ENCODE results near the gene KIAA1549. TPM values are rescaled to one million over a fixed set of nuclear protein-coding genes. Genes with fewer than 3 reads are reported as not detected.
A peak's percentile ranks its signal among the peaks of the same experiment; 100 is the strongest.
"Not testable (repeated sequence)": the region's sequence is repeated elsewhere in the genome, so short reads cannot be mapped to it uniquely, and the experiment has no call there.

Gene KIAA1549
- total and polyA plus RNA-seq, 12 donors: 0.49 to 2.1 (median 1.6) TPM

DNA sequence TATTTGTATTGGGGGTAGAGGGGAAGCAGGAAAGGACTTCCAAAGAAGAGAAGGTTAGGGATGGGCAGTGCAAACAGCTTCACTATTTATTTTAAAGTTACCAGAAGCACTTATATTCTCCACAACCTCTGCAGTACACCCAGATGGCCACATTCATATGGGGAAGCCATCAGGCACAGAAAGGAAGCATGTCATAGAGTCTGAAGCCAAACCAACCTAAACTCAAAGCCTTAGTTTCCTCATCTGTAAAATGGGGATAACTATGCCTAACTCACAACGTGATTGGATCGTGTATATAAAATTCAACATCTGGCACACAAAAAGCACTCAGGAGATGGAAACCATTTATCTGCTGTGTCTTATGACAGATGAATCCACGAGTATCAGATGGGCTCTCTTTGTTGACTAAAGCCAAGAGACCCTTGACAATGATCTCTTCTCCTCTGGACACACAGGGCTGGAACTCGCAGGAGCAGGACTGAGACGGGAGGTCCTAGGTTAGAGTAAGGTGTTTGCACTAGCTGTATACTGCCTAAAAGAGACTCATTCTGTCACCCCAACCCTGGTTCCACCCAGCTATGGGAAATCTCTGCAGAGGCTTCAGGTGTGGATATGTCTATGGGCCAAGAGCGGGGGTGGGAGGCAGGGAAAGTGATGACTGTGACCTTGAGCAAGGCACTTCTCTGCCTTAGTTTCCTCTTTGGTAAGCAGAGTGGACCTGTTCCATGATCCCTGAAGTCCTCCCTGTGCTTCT lies 1.8 kb downstream of the KIAA1549 start:
- WGBS, 2 donors: 96 to 97% methylated on average over 6 of the region's 6 CpGs
- no peak overlapping the region for H3K27ac ChIP-seq
- ATAC-seq: no peak
- H3K36me3 ChIP-seq: no peaks in the 10 kb centered on the region
- TF ChIP-seq, protein P1, sequence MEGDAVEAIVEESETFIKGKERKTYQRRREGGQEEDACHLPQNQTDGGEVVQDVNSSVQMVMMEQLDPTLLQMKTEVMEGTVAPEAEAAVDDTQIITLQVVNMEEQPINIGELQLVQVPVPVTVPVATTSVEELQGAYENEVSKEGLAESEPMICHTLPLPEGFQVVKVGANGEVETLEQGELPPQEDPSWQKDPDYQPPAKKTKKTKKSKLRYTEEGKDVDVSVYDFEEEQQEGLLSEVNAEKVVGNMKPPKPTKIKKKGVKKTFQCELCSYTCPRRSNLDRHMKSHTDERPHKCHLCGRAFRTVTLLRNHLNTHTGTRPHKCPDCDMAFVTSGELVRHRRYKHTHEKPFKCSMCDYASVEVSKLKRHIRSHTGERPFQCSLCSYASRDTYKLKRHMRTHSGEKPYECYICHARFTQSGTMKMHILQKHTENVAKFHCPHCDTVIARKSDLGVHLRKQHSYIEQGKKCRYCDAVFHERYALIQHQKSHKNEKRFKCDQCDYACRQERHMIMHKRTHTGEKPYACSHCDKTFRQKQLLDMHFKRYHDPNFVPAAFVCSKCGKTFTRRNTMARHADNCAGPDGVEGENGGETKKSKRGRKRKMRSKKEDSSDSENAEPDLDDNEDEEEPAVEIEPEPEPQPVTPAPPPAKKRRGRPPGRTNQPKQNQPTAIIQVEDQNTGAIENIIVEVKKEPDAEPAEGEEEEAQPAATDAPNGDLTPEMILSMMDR (IDR thresholded peaks at IDR 0.05): peak in 1 of 9 donors; percentile 14
- H3K4me3 ChIP-seq: peak overlapping the region in 1 of 10 donors; percentile 66
- intact Hi-C loops (cut with DNase I): no loop called here
- H3K9me3 ChIP-seq: no peaks in the 10 kb centered on the region
- H3K27me3 ChIP-seq: peaks cover 0 to 37% (median 0%) of the 10 kb centered on the region in 7 donors
- no peak for DNase-seq
- peaks cover 0 to 32% (median 10%) of the 10 kb centered on the region in 9 donors for H3K4me1 ChIP-seq

DNA sequence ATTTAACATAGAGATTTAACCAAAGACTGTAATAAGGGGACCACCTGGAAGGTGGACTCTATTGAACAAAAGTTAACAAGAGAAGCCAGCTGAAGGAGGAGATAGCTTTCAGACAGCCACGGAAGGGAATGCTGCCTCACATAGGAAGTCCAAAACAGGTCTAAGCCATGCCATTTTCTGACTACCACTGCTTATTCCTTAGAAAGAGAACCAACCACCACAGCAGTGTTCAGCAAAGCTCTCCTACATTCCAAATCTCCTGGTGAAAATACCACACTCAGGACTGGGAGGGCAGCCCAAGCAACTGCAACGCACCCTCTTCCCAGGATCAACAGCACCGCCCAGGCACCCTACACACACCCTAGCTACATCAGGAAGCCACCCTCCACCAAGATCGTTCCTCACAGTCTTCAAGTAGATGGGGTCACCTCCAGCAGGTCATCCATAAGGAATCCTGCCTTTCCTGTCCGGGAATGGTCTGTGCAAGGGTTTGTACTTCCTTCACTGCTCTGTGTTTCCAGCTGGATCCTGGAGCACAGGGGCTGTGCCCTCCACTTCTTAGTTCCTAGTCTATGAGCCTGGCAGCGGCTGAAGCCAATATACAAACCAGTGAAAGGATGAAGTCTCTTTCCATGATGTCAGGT lies 2.5 kb downstream of the KIAA1549 start:
- Histone ChIP-seq H3K36me3 (no peaks in the 10 kb centered on the region), H3K27me3 (peaks cover 0 to 37% (median 0%) of the 10 kb centered on the region in 7 donors), H3K4me1 (peaks cover 0 to 32% (median 10%) of the 10 kb centered on the region in 9 donors), H3K4me3 (no peak overlapping the region), H3K9me3 (no peaks in the 10 kb centered on the region), H3K27ac (no peak overlapping the region)
- 83 to 86% methylated on average over 6 of the region's 6 CpGs for WGBS, 2 donors
- intact Hi-C loops (cut with DNase I): no loop called here
- TF ChIP-seq, protein P1 (IDR thresholded peaks at IDR 0.05): no peak
- DNase-seq (no peak), ATAC-seq (no peak)

DNA sequence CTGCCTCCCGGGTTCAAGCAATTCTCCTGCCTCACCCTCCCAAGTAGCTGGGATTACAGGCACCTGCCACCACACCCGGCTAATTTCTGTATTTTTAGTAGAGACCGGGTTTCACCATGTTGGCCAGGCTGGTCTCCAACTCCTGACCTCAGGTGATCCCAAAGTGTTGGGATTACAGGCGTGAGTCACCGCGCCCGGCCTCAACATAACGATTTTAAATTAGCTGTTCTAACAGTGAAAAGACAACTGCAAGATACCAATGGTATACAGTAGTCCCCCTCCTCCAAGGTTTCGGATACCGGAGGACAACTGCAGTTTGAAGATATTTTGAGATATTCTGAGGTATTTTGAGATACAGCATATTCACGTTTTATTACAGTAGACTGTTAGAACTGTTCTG lies 5.0 kb downstream of the KIAA1549 start:
- H3K9me3 ChIP-seq; intact Hi-C loops (cut with DNase I); H3K4me3 ChIP-seq; ATAC-seq; H3K27ac ChIP-seq; DNase-seq; H3K36me3 ChIP-seq: not testable (repeated sequence)
- Histone ChIP-seq H3K27me3 (peaks cover 0 to 25% (median 0%) of the 10 kb centered on the region in 7 donors), H3K4me1 (peaks cover 0 to 27% (median 8%) of the 10 kb centered on the region in 9 donors)
- WGBS, 2 donors: 82 to 85% methylated on average over 11 of the region's 11 CpGs

DNA sequence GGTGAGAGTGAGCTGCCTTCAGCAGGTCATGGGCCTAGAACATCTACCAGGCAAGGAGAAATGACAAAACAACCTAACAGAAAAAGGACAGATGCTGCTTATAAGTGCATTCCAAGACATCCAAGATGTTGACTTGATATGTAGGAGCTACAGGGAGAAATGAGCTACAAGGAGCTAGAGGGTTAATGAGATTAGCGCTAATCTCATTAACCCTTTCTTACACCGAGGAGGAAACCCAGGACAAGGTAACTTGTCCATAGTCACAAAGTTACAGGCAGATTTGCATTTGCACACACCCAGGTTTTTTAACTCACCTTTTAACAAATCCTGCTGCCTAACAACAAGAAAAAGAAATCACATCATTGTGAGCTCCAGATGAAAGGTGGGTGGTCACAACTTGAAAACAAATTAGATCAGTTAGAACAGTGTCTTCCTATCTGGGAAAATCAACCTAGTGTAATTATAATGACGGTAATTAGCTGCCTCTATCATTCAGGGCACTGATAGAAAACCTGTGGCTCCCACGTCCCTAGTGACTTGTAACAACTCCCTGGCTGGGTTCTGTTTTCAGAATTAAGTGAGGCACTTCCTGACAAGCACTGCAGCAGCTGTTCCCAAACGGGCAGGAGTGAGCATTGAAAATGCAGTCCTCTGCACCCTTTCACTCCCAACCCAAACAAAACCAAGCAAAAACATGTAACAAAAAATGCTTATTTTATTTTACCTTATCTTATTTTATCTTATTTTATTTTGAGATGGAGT lies 5.7 kb downstream of the KIAA1549 start:
- ATAC-seq: no peak
- no peaks in the 10 kb centered on the region for H3K36me3 ChIP-seq
- TF ChIP-seq, protein P1 (IDR thresholded peaks at IDR 0.05): no peak
- no peak overlapping the region for H3K27ac ChIP-seq
- no peak for DNase-seq
- 46 to 49% methylated on average over 5 of the region's 5 CpGs for WGBS, 2 donors
- intact Hi-C loops (cut with DNase I): no loop called here
- peaks cover 0 to 24% (median 7%) of the 10 kb centered on the region in 9 donors for H3K4me1 ChIP-seq
- no peaks in the 10 kb centered on the region for H3K9me3 ChIP-seq
- H3K27me3 ChIP-seq: peaks cover 0 to 21% (median 0%) of the 10 kb centered on the region in 7 donors
- H3K4me3 ChIP-seq: no peak overlapping the region
